ENCODE measurements around the gene RNF135. TPM values are rescaled to one million over a fixed set of nuclear protein-coding genes. Genes with fewer than 3 reads are reported as not detected.
A peak's percentile ranks its signal among the peaks of the same experiment; 100 is the strongest.
"Not testable (repeated sequence)": the region's sequence is repeated elsewhere in the genome, so short reads cannot be mapped to it uniquely, and the experiment has no call there.

RNF135 gene
- total RNA-seq, 4 donors from 2014 or later, result 45.6 to 67.9 (median 53.5) TPM

- no peak for DNase-seq (ENCODE audit: low spot score in 2 of 2)
- WGBS, 2 donors, result 76 to 84% methylated on average over 2 of the region's 2 CpGs
- TF ChIP-seq, protein P1, sequence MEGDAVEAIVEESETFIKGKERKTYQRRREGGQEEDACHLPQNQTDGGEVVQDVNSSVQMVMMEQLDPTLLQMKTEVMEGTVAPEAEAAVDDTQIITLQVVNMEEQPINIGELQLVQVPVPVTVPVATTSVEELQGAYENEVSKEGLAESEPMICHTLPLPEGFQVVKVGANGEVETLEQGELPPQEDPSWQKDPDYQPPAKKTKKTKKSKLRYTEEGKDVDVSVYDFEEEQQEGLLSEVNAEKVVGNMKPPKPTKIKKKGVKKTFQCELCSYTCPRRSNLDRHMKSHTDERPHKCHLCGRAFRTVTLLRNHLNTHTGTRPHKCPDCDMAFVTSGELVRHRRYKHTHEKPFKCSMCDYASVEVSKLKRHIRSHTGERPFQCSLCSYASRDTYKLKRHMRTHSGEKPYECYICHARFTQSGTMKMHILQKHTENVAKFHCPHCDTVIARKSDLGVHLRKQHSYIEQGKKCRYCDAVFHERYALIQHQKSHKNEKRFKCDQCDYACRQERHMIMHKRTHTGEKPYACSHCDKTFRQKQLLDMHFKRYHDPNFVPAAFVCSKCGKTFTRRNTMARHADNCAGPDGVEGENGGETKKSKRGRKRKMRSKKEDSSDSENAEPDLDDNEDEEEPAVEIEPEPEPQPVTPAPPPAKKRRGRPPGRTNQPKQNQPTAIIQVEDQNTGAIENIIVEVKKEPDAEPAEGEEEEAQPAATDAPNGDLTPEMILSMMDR (IDR thresholded peaks at IDR 0.05), result no peak
- TF ChIP-seq POLR2A (IDR thresholded peaks at IDR 0.05), result no peak
- intact Hi-C loops (cut with DNase I; ENCODE audit: low total_unique reads), result no loop called here
- H3K4me3 ChIP-seq (ENCODE audit: low read depth, poor library complexity, severe bottlenecking), result no peak overlapping the region
Observed at GRCh38 chr17:31004160-31004559, 33.3 kb downstream of the RNF135 start.

- no peak for DNase-seq (ENCODE audit: low spot score in 2 of 2)
- no peak for TF ChIP-seq POLR2A (IDR thresholded peaks at IDR 0.05)
- TF ChIP-seq, protein P1 (IDR thresholded peaks at IDR 0.05), result no peak
- 61 to 64% methylated on average over 9 of the region's 9 CpGs for WGBS, 2 donors
- intact Hi-C loops (cut with DNase I; ENCODE audit: low total_unique reads), result no loop called here
- peak overlapping the region; percentile 60 for H3K4me3 ChIP-seq (ENCODE audit: low read depth, poor library complexity, severe bottlenecking)
Observed at GRCh38 chr17:31007695-31008373, 37.0 kb downstream of the RNF135 start.

- DNase-seq (ENCODE audit: low spot score in 2 of 2), result peak; percentile 21 to 90
- intact Hi-C loops (cut with DNase I; ENCODE audit: low total_unique reads), result no loop called here
- peak overlapping the region; percentile 60 for H3K4me3 ChIP-seq (ENCODE audit: low read depth, poor library complexity, severe bottlenecking)
- 0 to 1% methylated on average over 47 to 65 of the region's 65 CpGs for WGBS, 2 donors
- no peak for TF ChIP-seq POLR2A (IDR thresholded peaks at IDR 0.05)
- TF ChIP-seq, protein P1 (IDR thresholded peaks at IDR 0.05), result no peak
Observed at GRCh38 chr17:31008374-31009041, 37.7 kb downstream of the RNF135 start.

DNA sequence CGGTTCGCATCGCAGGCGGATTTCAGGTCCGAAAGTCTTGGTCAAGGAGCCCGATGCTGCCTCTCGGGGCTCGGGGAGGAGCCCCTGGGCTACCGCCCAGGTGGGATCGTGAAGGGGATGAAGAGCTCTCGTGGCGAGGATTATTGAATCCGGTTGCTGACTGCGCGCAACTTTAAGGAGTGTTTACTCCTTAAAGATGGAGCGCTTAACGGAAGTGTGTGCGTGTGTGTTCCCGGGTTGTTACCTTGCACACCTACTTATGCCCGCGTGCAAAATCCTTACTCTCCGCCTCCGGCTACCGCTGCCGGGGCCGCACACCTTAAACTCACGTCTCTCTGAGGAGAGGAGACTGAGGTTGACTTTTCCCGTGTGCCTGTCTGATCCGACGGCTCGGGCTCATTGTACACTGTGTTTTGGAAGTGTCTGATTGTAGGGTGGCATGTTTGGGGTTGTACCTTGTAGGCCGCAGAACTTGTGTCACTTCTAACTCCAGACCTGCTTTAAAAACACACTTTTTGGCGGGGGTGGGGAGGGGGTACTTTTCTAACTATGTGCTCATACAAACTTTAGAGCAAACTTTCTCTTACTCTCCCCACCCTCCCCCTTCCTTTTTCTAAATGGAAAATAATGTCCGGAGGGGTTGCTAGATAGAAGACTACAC is 38.3 kb downstream of the RNF135 start:
- H3K4me3 ChIP-seq (ENCODE audit: low read depth, poor library complexity, severe bottlenecking), result peak overlapping the region; percentile 60
- 13 to 14% methylated on average over 33 to 34 of the region's 34 CpGs for WGBS, 2 donors
- DNase-seq (ENCODE audit: low spot score in 2 of 2); intact Hi-C loops (cut with DNase I; ENCODE audit: low total_unique reads): not testable (repeated sequence)

- intact Hi-C loops (cut with DNase I; ENCODE audit: low total_unique reads), result loop anchor here (10.0 kb wide), 1 partner anchor 205 kb away; no protein-coding TSS in a partner anchor
- WGBS, 2 donors, result 57 to 76% methylated on average over 3 of the region's 3 CpGs
- not testable (repeated sequence) for DNase-seq (ENCODE audit: low spot score in 2 of 2); H3K4me3 ChIP-seq (ENCODE audit: low read depth, poor library complexity, severe bottlenecking)
Observed at GRCh38 chr17:31010014-31010413, 39.2 kb downstream of the RNF135 start.

GRCh38 chr17:31013844-31014243 is 43.0 kb downstream of the RNF135 start:
- WGBS, 2 donors, result 97 to 98% methylated on average over 3 of the region's 3 CpGs
- H3K4me3 ChIP-seq (ENCODE audit: low read depth, poor library complexity, severe bottlenecking), result no peak overlapping the region
- no peak for DNase-seq (ENCODE audit: low spot score in 2 of 2)
- intact Hi-C loops (cut with DNase I; ENCODE audit: low total_unique reads), result loop anchor here (10.0 kb wide), 1 partner anchor 201 kb away; no protein-coding TSS in a partner anchor
- TF ChIP-seq POLR2A (IDR thresholded peaks at IDR 0.05), result no peak
- TF ChIP-seq, protein P1 (IDR thresholded peaks at IDR 0.05), result no peak
